SH-SY5Y (cell line): ENCODE measurements around the gene GSE1.

Experiments used
- GATA2 ChIP-seq: IDR thresholded peaks from 2 replicates; pipeline ENCODE4 v1.6.1; 2011; ENCODE audit warnings: mild to moderate bottlenecking, low read depth, low read length
- GATA3 ChIP-seq: IDR thresholded peaks from 2 replicates; pipeline ENCODE4 v1.6.1; 2011; ENCODE audit warnings: low read depth, mild to moderate bottlenecking, low read length, moderate library complexity

GRCh38 chr16:85616607-85617321 is 3.6 kb downstream of the GSE1 start:
- TF ChIP-seq GATA2 (no peak), GATA3 (no peak)
